Upper lobe of left lung (tissue), 6 donors: Measurements from ENCODE around the gene MRPL51. TPM values are rescaled to one million over a fixed set of nuclear protein-coding genes. Genes with fewer than 3 reads are reported as not detected.

Experiments
- ATAC-seq, 2 donors: fragments of 200-7000 bp; cut with Tn5 transposase; one replicate each; pipeline ENCODE4 v1.9.1; 2022; ENCODE audit warnings: mild to moderate bottlenecking in 2 of 2, moderate library complexity in 2 of 2; ENCODE audit not compliant: low FRiP score in 2 of 2
- DNase-seq, 2 donors: peaks; one replicate each; pipeline ENCODE4 v3.0.0-alpha.2; 2019 to 2020
- H3K27ac ChIP-seq, 4 donors: fragments of 200-600 bp; sonication (generic); one replicate each; pipeline ENCODE4 v1.5.1; 2016 to 2019
- H3K27me3 ChIP-seq, 4 donors: fragments of 200-600 bp; sonication (generic); one replicate each; pipeline ENCODE4 v1.5.1; 2017 to 2019
- H3K36me3 ChIP-seq, 4 donors: fragments of 200-600 bp; sonication (generic); one replicate each; pipeline ENCODE4 v1.5.1; 2016 to 2019
- H3K4me1 ChIP-seq, 4 donors: fragments of 200-600 bp; sonication (generic); one replicate each; pipeline ENCODE4 v1.5.1; 2018 to 2019
- H3K4me3 ChIP-seq, 4 donors: fragments of 200-600 bp; sonication (generic); one replicate each; pipeline ENCODE4 v1.5.1; 2017 to 2019; ENCODE audit warnings: mild to moderate bottlenecking in 2 of 4, moderate library complexity in 1 of 4
- H3K9me3 ChIP-seq, 4 donors: fragments of 200-600 bp; sonication (generic); one replicate each; pipeline ENCODE4 v1.5.1; 2018 to 2019
- CTCF ChIP-seq, 6 experiments: fragments of 450-650 bp in 4 of 6; fragments of 200-600 bp in 2 of 6; sonication (generic) in 2 of 6; IDR thresholded peaks; one replicate each; pipeline ENCODE4 v1.5.1; 2016 to 2019; ENCODE audit warnings: antibody characterized with exemption in 6 of 6
- EP300 ChIP-seq, 4 donors: sonication (generic); formaldehyde crosslinking; IDR thresholded peaks; one replicate each; pipeline ENCODE4 v1.5.1; 2017; ENCODE audit warnings: antibody characterized with exemption in 4 of 4, control low read depth in 2 of 4
- POLR2A ChIP-seq, 4 donors: fragments of 450-650 bp; IDR thresholded peaks; one replicate each; pipeline ENCODE4 v1.5.1; 2016 to 2017; ENCODE audit warnings: antibody characterized with exemption in 4 of 4, mild to moderate bottlenecking in 2 of 4
- POLR2AphosphoS5 ChIP-seq, 2 donors: sonication (generic); formaldehyde crosslinking; IDR thresholded peaks; one replicate each; pipeline ENCODE4 v1.5.1; 2017; ENCODE audit warnings: antibody characterized with exemption in 2 of 2
- WGBS, 2 donors: methylation state at CpG; one replicate each; pipeline ENCODE4 v1.1.5; 2017 to 2018; 5-methylcytosine and 5-hydroxymethylcytosine counted together
- total RNA-seq, 6 donors: library from RNA; depleted of rRNA in 4 of 6; stranded (reverse); fragments of >200 nt in 4 of 6; gene quantifications; one replicate each; pipeline versions ENCODE4 v1.1.0 to v1.2.1, GENCODE V29; 2016 to 2021
- donor health status: DM: no; HTN: no; CAD: no; lungs with moderate emphysema.
- donor health status: DM: no; HTN: yes; CAD: no; lungs with severe emphysema.

MRPL51 gene
- total RNA-seq, 6 donors from 2014 or later, result 40.1 to 125 (median 67.2) TPM

DNA sequence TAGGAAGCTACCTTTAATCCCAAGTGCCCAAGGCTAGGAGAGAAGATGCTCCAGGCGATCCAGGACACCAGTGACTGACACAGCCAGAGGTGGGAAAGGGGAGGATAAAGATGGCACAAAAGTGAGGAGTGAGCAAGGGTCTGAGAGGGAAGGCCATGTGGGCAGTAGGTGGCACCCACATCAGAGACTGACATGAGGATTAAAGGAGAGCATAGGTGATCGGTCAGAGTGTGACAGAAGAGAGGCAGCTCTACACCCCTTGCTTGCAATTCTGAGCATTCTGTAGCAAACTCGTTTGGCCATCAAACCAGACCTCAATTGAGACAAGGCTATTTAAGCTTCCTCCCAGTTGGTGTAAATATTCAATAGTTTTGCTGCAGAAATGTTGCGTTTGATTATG, 49.0 kb downstream of the MRPL51 start:
- no peaks in the 10 kb centered on the region for H3K4me1 ChIP-seq
- peaks cover 0 to 16% (median 0%) of the 10 kb centered on the region in 4 donors for H3K36me3 ChIP-seq
- 79 to 83% methylated on average over 4 of the region's 4 CpGs for WGBS, 2 donors
- H3K9me3 ChIP-seq, result no peaks in the 10 kb centered on the region
- no peaks in the 10 kb centered on the region for H3K27me3 ChIP-seq
- ATAC-seq (no peak), DNase-seq (no peak)
- H3K27ac ChIP-seq, result no peak overlapping the region
- TF ChIP-seq POLR2A (IDR thresholded peaks at IDR 0.05), result no peak
- no peak for TF ChIP-seq EP300 (IDR thresholded peaks at IDR 0.05)
- TF ChIP-seq CTCF (IDR thresholded peaks at IDR 0.05), result no peak
- TF ChIP-seq POLR2AphosphoS5 (IDR thresholded peaks at IDR 0.05), result no peak
- no peak overlapping the region for H3K4me3 ChIP-seq

DNA sequence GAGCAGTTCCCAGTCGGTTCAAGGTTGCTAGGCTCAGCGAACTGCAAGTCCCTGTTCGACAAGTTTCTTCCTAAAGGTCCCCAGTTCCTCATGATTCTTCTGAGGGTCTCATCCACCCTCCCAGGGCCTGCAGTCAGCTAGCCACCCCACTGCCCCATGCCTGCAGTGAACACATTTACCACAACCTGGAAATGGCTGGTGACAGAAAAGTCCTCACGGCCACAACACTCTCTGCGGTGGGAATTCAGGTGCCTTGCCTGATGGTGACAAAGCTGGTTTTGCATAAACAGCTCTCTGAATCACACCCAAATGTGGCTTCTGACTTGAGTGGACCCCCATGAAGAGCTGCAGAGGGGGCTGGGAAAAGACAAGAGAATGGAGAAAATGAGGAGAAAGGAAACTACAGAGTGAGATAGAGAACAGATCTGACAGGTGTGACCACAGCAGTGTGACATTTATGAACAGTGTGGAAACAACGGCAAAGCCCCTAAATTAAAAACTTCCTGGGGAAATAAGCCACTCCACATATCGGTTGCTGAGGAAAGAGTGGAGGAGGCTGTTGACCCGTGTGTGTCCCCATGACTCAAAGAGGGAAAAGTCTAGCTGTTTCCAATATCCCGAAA, 49.6 kb downstream of the MRPL51 start:
- WGBS, 2 donors, result 46 to 55% methylated on average over 8 to 9 of the region's 9 CpGs
- DNase-seq (no peak), ATAC-seq (no peak)
- H3K36me3 ChIP-seq, result peaks cover 0 to 16% (median 0%) of the 10 kb centered on the region in 4 donors
- no peaks in the 10 kb centered on the region for H3K4me1 ChIP-seq
- no peaks in the 10 kb centered on the region for H3K9me3 ChIP-seq
- TF ChIP-seq POLR2AphosphoS5 (IDR thresholded peaks at IDR 0.05) (no peak), POLR2A (IDR thresholded peaks at IDR 0.05) (no peak), EP300 (IDR thresholded peaks at IDR 0.05) (no peak), CTCF (IDR thresholded peaks at IDR 0.05) (no peak)
- no peak overlapping the region for H3K27ac ChIP-seq
- H3K4me3 ChIP-seq, result no peak overlapping the region
- H3K27me3 ChIP-seq, result no peaks in the 10 kb centered on the region

DNA sequence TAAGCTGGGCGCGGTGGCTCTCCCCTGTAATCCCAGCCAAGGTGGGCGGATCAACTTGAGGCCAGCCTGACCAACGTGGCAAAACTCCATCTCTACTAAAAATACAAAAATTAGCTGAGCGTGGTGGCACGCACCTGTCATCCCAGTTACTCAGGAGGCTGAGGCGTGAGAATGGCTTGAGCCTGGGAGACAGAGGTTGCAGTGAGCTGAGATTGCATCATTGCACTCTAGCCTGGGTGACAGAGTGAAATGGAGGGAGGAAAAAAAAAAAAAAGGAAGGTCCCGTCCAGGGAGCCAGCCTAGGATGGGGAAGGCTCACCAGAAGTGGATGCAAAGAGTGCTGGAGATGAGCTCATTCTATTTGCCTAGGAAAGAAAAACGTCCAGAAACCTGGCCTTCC, 50.2 kb downstream of the MRPL51 start:
- 79 to 81% methylated on average over 9 of the region's 9 CpGs for WGBS, 2 donors
- H3K27ac ChIP-seq, result no peak overlapping the region
- peaks cover 0 to 13% (median 0%) of the 10 kb centered on the region in 4 donors for H3K36me3 ChIP-seq
- no peaks in the 10 kb centered on the region for H3K9me3 ChIP-seq
- ATAC-seq (no peak), DNase-seq (no peak)
- no peaks in the 10 kb centered on the region for H3K4me1 ChIP-seq
- no peak overlapping the region for H3K4me3 ChIP-seq
- no peaks in the 10 kb centered on the region for H3K27me3 ChIP-seq
- TF ChIP-seq CTCF (IDR thresholded peaks at IDR 0.05), result no peak
- TF ChIP-seq POLR2A (IDR thresholded peaks at IDR 0.05), result no peak
- no peak for TF ChIP-seq POLR2AphosphoS5 (IDR thresholded peaks at IDR 0.05)
- TF ChIP-seq EP300 (IDR thresholded peaks at IDR 0.05), result no peak

Other genes starting within 250 kb of the MRPL51 start
- gene PLEKHG6, start 182.6 kb downstream of the MRPL51 start, total RNA-seq, result 1 to 10 TPM in 5 of 6 donors, not detected in 1; 1.1 to 4.8 (median 2.1) TPM
- gene TNFRSF1A, start 151.2 kb downstream of the MRPL51 start, total RNA-seq, result 100 to 1,000 TPM; 140 to 425 (median 202) TPM
- gene SCNN1A, start 117.7 kb downstream of the MRPL51 start, total RNA-seq, result 100 to 1,000 TPM; 153 to 594 (median 346) TPM
- gene LTBR, start 109.1 kb downstream of the MRPL51 start, total RNA-seq, result 100 to 1,000 TPM in 5 of 6 donors, 10 to 100 TPM in 1; 84.9 to 207 (median 150) TPM
- 1 to 10 TPM in 5 of 6 donors, not detected in 1; 1.0 to 8.8 (median 3.3) TPM for gene CD27, start 48.3 kb downstream of the MRPL51 start, total RNA-seq
- 10 to 100 TPM; 32.6 to 71.5 (median 46.9) TPM for gene TAPBPL, start 41.2 kb downstream of the MRPL51 start, total RNA-seq
- 10 to 100 TPM in 2 of 6 donors, 1 to 10 TPM in 4; 4.6 to 25.1 (median 7.1) TPM for gene VAMP1, start 22.6 kb downstream of the MRPL51 start, total RNA-seq
- 10 to 100 TPM; 15.4 to 43.0 (median 25.5) TPM for gene NCAPD2, start 840 bp upstream of the MRPL51 start, total RNA-seq
- gene GAPDH, start 41.3 kb upstream of the MRPL51 start, total RNA-seq, result 1,000 to 10,000 TPM in 3 of 6 donors, 100 to 1,000 TPM in 3; 442 to 1,402 (median 931) TPM
- gene IFFO1, start 62.8 kb upstream of the MRPL51 start, total RNA-seq, result 100 to 1,000 TPM in 1 of 6 donors, 10 to 100 TPM in 5; 13.3 to 108 (median 32.0) TPM
- 10 to 100 TPM; 19.4 to 49.2 (median 36.6) TPM for gene NOP2, start 75.0 kb upstream of the MRPL51 start, total RNA-seq
- gene CHD4, start 114.1 kb upstream of the MRPL51 start, total RNA-seq, result 100 to 1,000 TPM; 165 to 267 (median 178) TPM
- gene LPAR5, start 142.7 kb upstream of the MRPL51 start, total RNA-seq, result 1 to 10 TPM; 1.3 to 4.4 (median 2.9) TPM
- 10 to 100 TPM in 1 of 6 donors, 1 to 10 TPM in 5; 1.8 to 12.6 (median 5.9) TPM for gene ACRBP, start 154.2 kb upstream of the MRPL51 start, total RNA-seq
- gene ING4, start 169.9 kb upstream of the MRPL51 start, total RNA-seq, result 10 to 100 TPM; 24.3 to 79.6 (median 33.8) TPM
- gene ZNF384, start 196.1 kb upstream of the MRPL51 start, total RNA-seq, result 10 to 100 TPM; 33.4 to 52.8 (median 43.0) TPM
- under 1 TPM in 3 of 6 donors, not detected in 3; 0.13 to 0.83 (median 0.39) TPM for gene PIANP, start 207.6 kb upstream of the MRPL51 start, total RNA-seq
- gene COPS7A, start 230.8 kb upstream of the MRPL51 start, total RNA-seq, result 10 to 100 TPM; 36.9 to 70.2 (median 63.0) TPM